Fibroblast of the aortic adventitia (primary cell): Measurements from ENCODE around the gene LARP1. TPM values are rescaled to one million over a fixed set of nuclear protein-coding genes. Genes with fewer than 3 reads are reported as not detected.

Source experiments
- DNase-seq: peaks from one replicate; pipeline ENCODE4 v3.0.0-alpha.2; 2010; ENCODE audit warnings: low read depth
- H3K4me3 ChIP-seq: 2 replicates; pipeline ENCODE4 v1.5.1; 2011; ENCODE audit warnings: low read depth, mild to moderate bottlenecking, control low read depth, low read length, moderate library complexity
- CTCF ChIP-seq: IDR thresholded peaks from 2 replicates; pipeline ENCODE4 v1.5.1; 2011; ENCODE audit warnings: mild to moderate bottlenecking, low read length, control low read depth, inconsistent platforms; ENCODE audit not compliant: insufficient read depth
- total RNA-seq: library from RNA; depleted of rRNA; stranded (reverse); fragments of >200 nt; gene quantifications from 2 replicates; pipeline ENCODE4 v1.2.3, GENCODE V29; 2012; ENCODE audit warnings: low replicate concordance

Gene LARP1
- total RNA-seq, 1 donor = 114 TPM

DNA sequence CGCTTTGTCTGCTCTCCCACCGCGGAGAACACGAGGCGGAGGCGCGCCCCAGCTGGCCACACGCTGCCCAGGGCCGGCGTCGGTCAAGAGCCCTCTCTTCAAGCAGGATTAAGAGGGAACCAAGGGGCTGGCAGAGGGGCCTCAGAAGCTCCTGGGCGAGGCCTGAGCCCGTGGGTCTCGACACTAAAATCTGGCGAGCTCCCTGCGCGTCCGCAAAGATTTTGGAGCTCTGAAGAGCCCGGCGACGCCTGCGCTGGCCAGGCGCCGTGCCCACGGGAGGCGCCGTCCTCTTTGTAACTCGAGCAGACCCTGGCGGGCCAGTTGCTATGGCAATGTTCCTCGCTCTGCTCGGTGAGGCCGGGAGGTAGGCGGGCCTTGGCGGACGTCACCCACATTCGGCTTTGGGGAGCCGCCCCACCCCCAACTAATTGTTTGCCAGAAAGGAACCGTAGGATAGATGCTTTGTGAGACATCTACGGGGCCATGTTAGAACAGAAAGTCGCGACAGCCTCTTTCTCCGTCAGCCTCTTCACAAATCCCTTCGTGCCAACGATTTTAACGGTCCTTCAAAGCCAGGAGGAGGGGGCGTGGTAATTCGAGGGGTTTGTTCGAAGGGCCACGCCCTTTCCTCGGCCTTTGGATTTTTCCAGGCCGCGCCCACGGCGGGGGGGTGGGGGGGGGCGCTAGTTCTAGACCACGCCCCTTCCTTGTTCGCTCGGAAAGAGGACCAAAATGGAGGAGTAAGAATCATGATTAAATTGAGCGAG is 102.5 kb downstream of the LARP1 start:
- peak; percentile 97 for DNase-seq
- TF ChIP-seq CTCF = peak; percentile 14
- peak overlapping the region; percentile 69 for H3K4me3 ChIP-seq

- H3K4me3 ChIP-seq = peak within 1 kb of the TSS; percentile 69
- no peak for TF ChIP-seq CTCF
Measured at GRCh38 chr5:154858297-154858971, 103.3 kb downstream of the LARP1 start, which contains the start of gene CNOT8. CNOT8 (plus strand) TSS chr5:154858627; CDS start chr5:154863279, 4,652 bp downstream.

GRCh38 chr5:154858972-154859871 is 104.0 kb downstream of the LARP1 start:
- no peak for TF ChIP-seq CTCF
- peak overlapping the region; percentile 69 for H3K4me3 ChIP-seq
- DNase-seq = peak; percentile 22

More at GRCh38 chr5:154858297-154858971, 103.3 kb downstream of the LARP1 start, which contains the start of gene CNOT8:
- peak; percentile 97 for DNase-seq

- peak; percentile 57 for DNase-seq
- H3K4me3 ChIP-seq = peak overlapping the region; percentile 69
- TF ChIP-seq CTCF = no peak
Measured at GRCh38 chr5:154860123-154860522, 104.9 kb downstream of the LARP1 start.

- TF ChIP-seq CTCF = no peak
- H3K4me3 ChIP-seq = peak overlapping the region; percentile 69
- DNase-seq = no peak
Measured at GRCh38 chr5:154860765-154861164, 105.6 kb downstream of the LARP1 start.

DNA sequence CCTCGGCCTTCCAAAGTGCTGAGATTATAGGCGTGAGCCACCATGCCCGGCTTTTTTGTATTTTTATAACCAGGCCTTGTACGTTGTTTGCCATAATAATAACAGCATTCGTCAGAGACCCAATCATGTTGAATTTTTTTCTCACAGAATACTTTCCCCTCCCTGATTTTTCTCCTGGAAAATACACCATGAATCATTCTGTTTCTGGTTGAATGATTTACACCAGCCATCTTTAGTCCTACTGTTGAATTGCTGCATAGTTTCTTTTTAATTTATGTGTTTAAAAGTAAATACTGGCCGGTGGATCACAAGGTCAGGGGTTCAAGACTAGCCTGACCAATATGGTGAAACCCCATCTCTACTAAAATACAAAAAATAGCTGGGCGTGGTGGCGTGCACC is 106.8 kb downstream of the LARP1 start:
- DNase-seq = no peak
- no peak for TF ChIP-seq CTCF
- H3K4me3 ChIP-seq = no peak overlapping the region
